H9 (cell line): ENCODE data around the gene HAL. TPM values are rescaled to one million over a fixed set of nuclear protein-coding genes. Genes with fewer than 3 reads are reported as not detected.

Experiments
- DNase-seq: peaks from one replicate; pipeline ENCODE4 v3.0.0-alpha.2; 2017
- H2AFZ ChIP-seq: one replicate; pipeline ENCODE4 v1.6.1; 2013; ENCODE audit warnings: mild to moderate bottlenecking, low read length, control low read depth, moderate library complexity
- H2AK5ac ChIP-seq: 2 replicates; pipeline ENCODE4 v1.6.1; 2013; ENCODE audit warnings: low read length, control low read depth, mixed read lengths; ENCODE audit not compliant: insufficient read length
- H2BK120ac ChIP-seq: one replicate; pipeline ENCODE4 v1.6.1; 2013; ENCODE audit warnings: low read depth, mild to moderate bottlenecking, low read length, control low read depth, inconsistent platforms; ENCODE audit not compliant: poor library complexity, severe bottlenecking
- H2BK12ac ChIP-seq: 2 replicates; pipeline ENCODE4 v1.6.1; 2013; ENCODE audit warnings: low read length, control low read depth, mixed read lengths, low read depth; ENCODE audit not compliant: insufficient read length
- H2BK15ac ChIP-seq: 2 replicates; pipeline ENCODE4 v1.6.1; 2013; ENCODE audit warnings: low read depth, low read length, control low read depth
- H2BK20ac ChIP-seq: one replicate; pipeline ENCODE4 v1.6.1; 2013; ENCODE audit warnings: low read depth, mild to moderate bottlenecking, low read length, control low read depth, inconsistent platforms; ENCODE audit not compliant: poor library complexity, severe bottlenecking
- H2BK5ac ChIP-seq: 2 replicates; pipeline ENCODE4 v1.6.1; 2013; ENCODE audit warnings: low read length, control low read depth, mixed read lengths; ENCODE audit not compliant: insufficient read length
- H3K14ac ChIP-seq: 2 replicates; pipeline ENCODE4 v1.6.1; 2013; ENCODE audit warnings: low read length, control low read depth; ENCODE audit not compliant: insufficient read depth
- H3K18ac ChIP-seq: 2 replicates; pipeline ENCODE4 v1.6.1; 2013; ENCODE audit warnings: low read depth, mild to moderate bottlenecking, mixed read lengths, low read length, control low read depth; ENCODE audit not compliant: insufficient read length
- H3K23ac ChIP-seq: 2 replicates; pipeline ENCODE4 v1.6.1; 2013; ENCODE audit warnings: low read length, control low read depth, mixed read lengths, low read depth; ENCODE audit not compliant: insufficient read length
- H3K23me2 ChIP-seq: 2 replicates; pipeline ENCODE4 v1.6.1; 2013; ENCODE audit warnings: low read depth, mild to moderate bottlenecking, mixed read lengths, low read length, control low read depth; ENCODE audit not compliant: insufficient read length, poor library complexity, severe bottlenecking
- H3K27ac ChIP-seq: 2 replicates; pipeline ENCODE4 v1.5.1; 2013; ENCODE audit warnings: low read length, control low read depth, mixed read lengths, low read depth; ENCODE audit not compliant: insufficient read length
- H3K27me3 ChIP-seq: 2 replicates; pipeline ENCODE4 v1.6.1; 2013; ENCODE audit warnings: low read length, control low read depth, inconsistent platforms; ENCODE audit not compliant: insufficient read depth
- H3K4ac ChIP-seq: 2 replicates; pipeline ENCODE4 v1.6.1; 2013; ENCODE audit warnings: low read depth, mild to moderate bottlenecking, control low read depth, inconsistent platforms, low read length, moderate library complexity
- H3K4me1 ChIP-seq: 2 replicates; pipeline ENCODE4 v1.6.1; 2013; ENCODE audit warnings: low read length, control low read depth, inconsistent platforms; ENCODE audit not compliant: insufficient read depth
- H3K4me2 ChIP-seq: 2 replicates; pipeline ENCODE4 v1.6.1; 2013; ENCODE audit warnings: low read length, control low read depth, mixed read lengths; ENCODE audit not compliant: insufficient read length, insufficient read depth
- H3K56ac ChIP-seq: 2 replicates; pipeline ENCODE4 v1.6.1; 2013; ENCODE audit warnings: low read depth, mild to moderate bottlenecking, mixed read lengths, low read length, control low read depth; ENCODE audit not compliant: insufficient read length
- H3K79me1 ChIP-seq: 2 replicates; pipeline ENCODE4 v1.6.1; 2013; ENCODE audit warnings: low read depth, mild to moderate bottlenecking, moderate library complexity, low read length, control low read depth, inconsistent platforms; ENCODE audit not compliant: insufficient read depth, poor library complexity, severe bottlenecking
- H3K79me2 ChIP-seq: 2 replicates; pipeline ENCODE4 v1.6.1; 2013; ENCODE audit warnings: low read length, control low read depth, inconsistent platforms; ENCODE audit not compliant: insufficient read depth
- H3K9ac ChIP-seq: 2 replicates; pipeline ENCODE4 v1.6.1; 2013; ENCODE audit warnings: low read length, control low read depth, mixed read lengths; ENCODE audit not compliant: insufficient read length; ENCODE audit errors: extremely low read depth
- H3K9me3 ChIP-seq: one replicate; pipeline ENCODE4 v1.6.1; 2013; ENCODE audit warnings: low read depth, low read length, inconsistent platforms; ENCODE audit not compliant: control insufficient read depth
- H3T11ph ChIP-seq: one replicate; pipeline ENCODE4 v1.6.1; 2013; ENCODE audit warnings: mild to moderate bottlenecking, low read length, control low read depth, inconsistent platforms
- H4K20me1 ChIP-seq: one replicate; pipeline ENCODE4 v1.6.1; 2013; ENCODE audit not compliant: control insufficient read depth, insufficient read length, insufficient read depth
- H4K5ac ChIP-seq: 2 replicates; pipeline ENCODE4 v1.6.1; 2013; ENCODE audit warnings: low read depth, mild to moderate bottlenecking, mixed read lengths, low read length, control low read depth; ENCODE audit not compliant: insufficient read length
- H4K8ac ChIP-seq: replicated peaks from 2 replicates; pipeline ENCODE4 v1.6.1; 2013; ENCODE audit warnings: low read length, control low read depth, mixed read lengths, low read depth; ENCODE audit not compliant: insufficient read length
- H4K91ac ChIP-seq: 2 replicates; pipeline ENCODE4 v1.6.1; 2013; ENCODE audit warnings: low read depth, mild to moderate bottlenecking, moderate library complexity, mixed read lengths, low read length, control low read depth; ENCODE audit not compliant: insufficient read length
- H3K27ac Mint-ChIP-seq, 3 experiments: 2 replicates in 2 of 3; 3 replicates in 1 of 3; pipeline ENCODE4 v1.8.0; 2020 to 2021; ENCODE audit warnings: mixed read lengths in 3 of 3, mild to moderate bottlenecking in 1 of 3, moderate library complexity in 1 of 3
- H3K27me3 Mint-ChIP-seq: 2 replicates; pipeline ENCODE4 v1.8.0; 2021; ENCODE audit warnings: low read depth, mild to moderate bottlenecking, moderate library complexity, mixed read lengths
- H3K36me3 Mint-ChIP-seq, 3 experiments: 2 replicates in 2 of 3; 3 replicates in 1 of 3; pipeline ENCODE4 v1.8.0; 2020 to 2021; ENCODE audit warnings: low read depth in 3 of 3, mixed read lengths in 3 of 3; ENCODE audit not compliant: insufficient read depth in 1 of 3
- H3K4me1 Mint-ChIP-seq, 2 experiments: 2 replicates each; pipeline ENCODE4 v1.8.0; 2020; ENCODE audit warnings: mixed read lengths in 2 of 2
- H3K4me3 Mint-ChIP-seq, 2 experiments: 2 replicates in 1 of 2; 3 replicates in 1 of 2; pipeline ENCODE4 v1.8.0; 2020 to 2021; ENCODE audit warnings: mild to moderate bottlenecking in 2 of 2, mixed read lengths in 2 of 2, moderate library complexity in 1 of 2
- H3K9me3 Mint-ChIP-seq, 2 experiments: 2 replicates in 1 of 2; 3 replicates in 1 of 2; pipeline ENCODE4 v1.8.0; 2020; ENCODE audit warnings: mild to moderate bottlenecking in 2 of 2, mixed read lengths in 2 of 2, moderate library complexity in 1 of 2
- CTCF ChIP-seq: fragments of 200-600 bp; sonication (generic); conservative IDR thresholded peaks from 3 replicates; pipeline ENCODE4 v1.8.0; 2021; ENCODE audit warnings: antibody characterized with exemption, mild to moderate bottlenecking
- WGBS: extraction: QIAGEN DNeasy Blood & Tissue Kit; methylation state at CpG from one replicate; pipeline ENCODE4 v1.1.7; 2013; ENCODE audit warnings: missing lambda C conversion rate, low lambda C conversion rate, mixed read lengths; ENCODE audit not compliant: insufficient read length; ENCODE audit errors: extremely low coverage; 5-methylcytosine and 5-hydroxymethylcytosine counted together
- total RNA-seq: library from RNA; stranded (reverse); gene quantifications from 2 replicates; pipeline ENCODE4 v1.2.1, GENCODE V29; 2021

The HAL gene
- total RNA-seq, 1 experiment from 2014 or later: 0.35 TPM

- no peak overlapping the region for H3K4ac ChIP-seq
Observed at GRCh38 chr12:96045566-96045965, 49.4 kb upstream of the HAL start.

More at GRCh38 chr12:96045566-96045965, 49.4 kb upstream of the HAL start:
- H3K27ac Mint-ChIP-seq: no peak overlapping the region
- no peak overlapping the region for H2BK5ac ChIP-seq
- H2BK12ac ChIP-seq: no peak overlapping the region
- no CpG with 5 or more reads among the region's 7 CpGs for WGBS
- no peaks in the 10 kb centered on the region for H3K27me3 Mint-ChIP-seq
- no peaks in the 10 kb centered on the region for H3K4me1 ChIP-seq
- no peak overlapping the region for H3K56ac ChIP-seq
- no peak for DNase-seq
- H3K27ac ChIP-seq: no peak overlapping the region
- H3K4me2 ChIP-seq: no peak overlapping the region
- no peaks in the 10 kb centered on the region for H3K27me3 ChIP-seq
- no peak for TF ChIP-seq CTCF
- no peak overlapping the region for H2AK5ac ChIP-seq
- no peaks in the 10 kb centered on the region for H3K79me1 ChIP-seq
- no peak overlapping the region for H4K91ac ChIP-seq
- H4K5ac ChIP-seq: no peak overlapping the region
- H3K4me1 Mint-ChIP-seq: no peaks in the 10 kb centered on the region
- no peak overlapping the region for H4K8ac ChIP-seq
- no peak overlapping the region for H3K9ac ChIP-seq
- H3K23me2 ChIP-seq: no peaks in the 10 kb centered on the region
- no peak overlapping the region for H3K4me3 Mint-ChIP-seq
- H3K79me2 ChIP-seq: no peaks in the 10 kb centered on the region
- H3T11ph ChIP-seq: no peak overlapping the region
- peaks cover 3 to 4% of the 10 kb centered on the region in 2 experiments; a peak in 2 of 5 replicates for H3K9me3 Mint-ChIP-seq
- no peak overlapping the region for H2BK20ac ChIP-seq
- H2BK120ac ChIP-seq: no peak overlapping the region
- no peak overlapping the region for H2AFZ ChIP-seq
- H3K18ac ChIP-seq: no peak overlapping the region
- no peaks in the 10 kb centered on the region for H3K9me3 ChIP-seq
- H3K23ac ChIP-seq: no peak overlapping the region
- H3K36me3 Mint-ChIP-seq: no peaks in the 10 kb centered on the region
- no peaks in the 10 kb centered on the region for H4K20me1 ChIP-seq
- H2BK15ac ChIP-seq: no peak overlapping the region
- H3K14ac ChIP-seq: no peak overlapping the region
